ENCODE measurements around the gene GAB2.
"Not testable (repeated sequence)": the region's sequence is repeated elsewhere in the genome, so short reads cannot be mapped to it uniquely, and the experiment has no call there.

Gene GAB2

GRCh38 chr11:78417175-78417887 lies at the start of gene GAB2:
Gene GAB2, minus strand, starts transcription at chr11:78417820. Its CDS starts 100 bp downstream, at chr11:78417720.
- no peak for DNase-seq

- no peak for DNase-seq
Observed at GRCh38 chr11:78467370-78467769, 49.8 kb upstream of the GAB2 start.

GRCh38 chr11:78465169-78465942 lies 47.7 kb upstream of the GAB2 start:
- DNase-seq: no peak

GRCh38 chr11:78464787-78465168 lies 47.2 kb upstream of the GAB2 start:
- DNase-seq: not testable (repeated sequence)

GRCh38 chr11:78460471-78460870 lies 42.9 kb upstream of the GAB2 start:
- DNase-seq: peak; percentile 62

GRCh38 chr11:78459738-78460137 lies 42.1 kb upstream of the GAB2 start:
- DNase-seq: no peak

GRCh38 chr11:78457448-78457847 lies 39.8 kb upstream of the GAB2 start:
- no peak for DNase-seq

GRCh38 chr11:78453140-78453935 lies 35.7 kb upstream of the GAB2 start:
- no peak for DNase-seq

GRCh38 chr11:78451371-78452150 lies 33.9 kb upstream of the GAB2 start:
- DNase-seq: no peak

- no peak for DNase-seq
Observed at GRCh38 chr11:78450866-78451265, 33.2 kb upstream of the GAB2 start.

- DNase-seq: peak; percentile 74
Observed at GRCh38 chr11:78449866-78450265, 32.2 kb upstream of the GAB2 start.

GRCh38 chr11:78446210-78446609 lies 28.6 kb upstream of the GAB2 start:
- DNase-seq: no peak

- DNase-seq: no peak
Observed at GRCh38 chr11:78444726-78445125, 27.1 kb upstream of the GAB2 start.

- DNase-seq: no peak
Observed at GRCh38 chr11:78441956-78442355, 24.3 kb upstream of the GAB2 start.

- DNase-seq: no peak
Observed at GRCh38 chr11:78438298-78438975, 20.8 kb upstream of the GAB2 start.

- DNase-seq: no peak
Observed at GRCh38 chr11:78432956-78433355, 15.3 kb upstream of the GAB2 start.

- DNase-seq: peak; percentile 29
Observed at GRCh38 chr11:78432058-78432515, 14.5 kb upstream of the GAB2 start.

- no peak for DNase-seq
Observed at GRCh38 chr11:78429660-78430059, 12.0 kb upstream of the GAB2 start.

GRCh38 chr11:78429209-78429608 lies 11.6 kb upstream of the GAB2 start:
- no peak for DNase-seq

- DNase-seq: no peak
Observed at GRCh38 chr11:78428773-78429172, 11.2 kb upstream of the GAB2 start.

- no peak for DNase-seq
Observed at GRCh38 chr11:78428266-78428636, 10.6 kb upstream of the GAB2 start.

- DNase-seq: no peak
Observed at GRCh38 chr11:78427615-78428265, 10.1 kb upstream of the GAB2 start.
